K562 (cell line): ENCODE results near the gene ECD. TPM values are rescaled to one million over a fixed set of nuclear protein-coding genes. Genes with fewer than 3 reads are reported as not detected.

ENCODE experiments used
- HLTF ChIP-seq: fragments of 450-650 bp; IDR thresholded peaks from 2 replicates; pipeline ENCODE4 v1.6.1; 2016
- KLF1 ChIP-seq: fragments of 450-650 bp; IDR thresholded peaks from 2 replicates; pipeline ENCODE4 v1.6.1; 2016; ENCODE audit warnings: missing genetic modification characterization, missing compliant biosample characterization
- KLF10 ChIP-seq: fragments of 250-450 bp; sonication (Bioruptor Pico); IDR thresholded peaks from 2 replicates; pipeline ENCODE4 v1.6.1; 2021; ENCODE audit warnings: matching md5 sums
- KLF16 ChIP-seq: IDR thresholded peaks from 2 replicates; pipeline ENCODE4 v1.6.1; 2016; ENCODE audit warnings: antibody characterized with exemption
- MYNN ChIP-seq, 2 experiments: sonication (generic); formaldehyde crosslinking in 1 of 2; IDR thresholded peaks; 2 replicates each; pipeline versions ENCODE4 v1.5.0 to v1.6.1; 2016 to 2020; ENCODE audit warnings: antibody characterized with exemption in 1 of 2, missing genetic modification reagents in 1 of 2
- polyA plus RNA-seq, 8 experiments: library from polyadenylated mRNA; depleted of rRNA in 4 of 8; stranded (reverse) in 5 of 8; unstranded in 3 of 8; fragments of >200 nt; fragmentation: Nextera tagmentation in 2 of 8; fragmentation: Illumina TruSeq in 1 of 8; extraction: Ambion mirVana in 2 of 8; extraction: Trizol in 1 of 8; gene quantifications; 2 replicates each; pipeline versions ENCODE4 v1.2.1 to v1.2.3, GENCODE V29; 2011 to 2014; ENCODE audit warnings: inconsistent platforms in 1 of 8, missing spikeins in 1 of 8
- total RNA-seq, 7 experiments: library from RNA; depleted of rRNA in 6 of 7; stranded (reverse); fragments of >200 nt in 6 of 7; fragmentation: Illumina TruSeq in 2 of 7; extraction: Trizol in 2 of 7; gene quantifications; 2 replicates each; pipeline versions ENCODE4 v1.2.1 to v1.2.3, GENCODE V29; 2011 to 2021; ENCODE audit warnings: low replicate concordance in 1 of 7
- TF ChIP-seq, protein P1 (sequence below), 2 experiments: fragments of 450-650 bp in 1 of 2; sonication (generic) in 1 of 2; formaldehyde crosslinking in 1 of 2; IDR thresholded peaks; 2 replicates each; pipeline versions ENCODE4 v1.7.1 to v1.9.0; 2016 to 2022; ENCODE audit warnings: inconsistent platforms in 1 of 2, mild to moderate bottlenecking in 1 of 2, missing genetic modification reagents in 1 of 2

Gene ECD
- total and polyA plus RNA-seq, 9 of the 15 experiments (the other 6 are each of a cell fraction or from before 2014, with no cell fraction given): 33.5 to 79.9 (median 53.2) TPM

- TF ChIP-seq, protein P1, sequence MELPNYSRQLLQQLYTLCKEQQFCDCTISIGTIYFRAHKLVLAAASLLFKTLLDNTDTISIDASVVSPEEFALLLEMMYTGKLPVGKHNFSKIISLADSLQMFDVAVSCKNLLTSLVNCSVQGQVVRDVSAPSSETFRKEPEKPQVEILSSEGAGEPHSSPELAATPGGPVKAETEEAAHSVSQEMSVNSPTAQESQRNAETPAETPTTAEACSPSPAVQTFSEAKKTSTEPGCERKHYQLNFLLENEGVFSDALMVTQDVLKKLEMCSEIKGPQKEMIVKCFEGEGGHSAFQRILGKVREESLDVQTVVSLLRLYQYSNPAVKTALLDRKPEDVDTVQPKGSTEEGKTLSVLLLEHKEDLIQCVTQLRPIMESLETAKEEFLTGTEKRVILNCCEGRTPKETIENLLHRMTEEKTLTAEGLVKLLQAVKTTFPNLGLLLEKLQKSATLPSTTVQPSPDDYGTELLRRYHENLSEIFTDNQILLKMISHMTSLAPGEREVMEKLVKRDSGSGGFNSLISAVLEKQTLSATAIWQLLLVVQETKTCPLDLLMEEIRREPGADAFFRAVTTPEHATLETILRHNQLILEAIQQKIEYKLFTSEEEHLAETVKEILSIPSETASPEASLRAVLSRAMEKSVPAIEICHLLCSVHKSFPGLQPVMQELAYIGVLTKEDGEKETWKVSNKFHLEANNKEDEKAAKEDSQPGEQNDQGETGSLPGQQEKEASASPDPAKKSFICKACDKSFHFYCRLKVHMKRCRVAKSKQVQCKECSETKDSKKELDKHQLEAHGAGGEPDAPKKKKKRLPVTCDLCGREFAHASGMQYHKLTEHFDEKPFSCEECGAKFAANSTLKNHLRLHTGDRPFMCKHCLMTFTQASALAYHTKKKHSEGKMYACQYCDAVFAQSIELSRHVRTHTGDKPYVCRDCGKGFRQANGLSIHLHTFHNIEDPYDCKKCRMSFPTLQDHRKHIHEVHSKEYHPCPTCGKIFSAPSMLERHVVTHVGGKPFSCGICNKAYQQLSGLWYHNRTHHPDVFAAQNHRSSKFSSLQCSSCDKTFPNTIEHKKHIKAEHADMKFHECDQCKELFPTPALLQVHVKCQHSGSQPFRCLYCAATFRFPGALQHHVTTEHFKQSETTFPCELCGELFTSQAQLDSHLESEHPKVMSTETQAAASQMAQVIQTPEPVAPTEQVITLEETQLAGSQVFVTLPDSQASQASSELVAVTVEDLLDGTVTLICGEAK (IDR thresholded peaks at IDR 0.05): no peak
- TF ChIP-seq, protein P1 (CRISPR knock-in tag; IDR thresholded peaks at IDR 0.05): no peak
- TF ChIP-seq KLF10 (CRISPR knock-in tag) (no peak), KLF16 (no peak), HLTF (no peak), KLF1 (tag) (no peak), MYNN (IDR thresholded peaks at IDR 0.05) (no peak), MYNN (CRISPR knock-in tag; IDR thresholded peaks at IDR 0.05) (no peak)
- TF ChIP-seq, all 486 proteins: peak for 9
These were observed 16.0 kb upstream of the ECD start (continued) for GRCh38 chr10:73183667-73184281.
